Inflammatory macrophage (primary cell): ENCODE measurements around the gene CXCL1.
A peak's percentile ranks its signal among the peaks of the same experiment; 100 is the strongest.

ENCODE experiments used
- DNase-seq, 2 donors: peaks; one replicate each; pipeline ENCODE4 v3.0.0-alpha.2; 2020 to 2022

CXCL1 gene

GRCh38 chr4:73852771-73853170 is 16.4 kb upstream of the CXCL1 start:
- no peak for DNase-seq

DNA sequence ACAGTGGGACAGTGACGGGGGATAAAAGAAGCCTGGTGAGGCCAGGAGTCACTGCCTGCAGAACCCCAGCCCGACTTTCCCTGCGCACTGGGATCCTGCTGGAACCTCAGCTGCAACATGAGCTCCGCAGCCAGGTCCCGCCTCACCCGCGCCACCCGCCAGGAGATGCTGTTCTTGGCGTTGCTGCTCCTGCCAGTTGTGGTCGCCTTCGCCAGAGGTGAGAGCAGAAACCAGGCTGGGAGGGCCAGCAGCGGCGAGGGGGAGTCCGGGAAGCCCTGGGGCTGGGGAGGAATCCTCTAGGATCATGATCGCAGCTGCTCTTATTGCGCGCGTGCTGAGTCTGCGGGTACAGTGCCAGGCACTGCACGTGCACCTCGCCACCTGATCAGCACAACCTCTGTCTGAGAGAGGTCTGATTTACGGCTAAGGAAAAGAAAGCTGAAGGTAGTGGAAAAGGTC is 15.9 kb upstream of the CXCL1 start, which contains the start of gene PF4V1:
Gene PF4V1, plus strand, starts transcription at position 51 of the 459 bp plus-strand sequence. Its CDS starts 67 bp downstream, at position 118.
- DNase-seq: no peak

DNA sequence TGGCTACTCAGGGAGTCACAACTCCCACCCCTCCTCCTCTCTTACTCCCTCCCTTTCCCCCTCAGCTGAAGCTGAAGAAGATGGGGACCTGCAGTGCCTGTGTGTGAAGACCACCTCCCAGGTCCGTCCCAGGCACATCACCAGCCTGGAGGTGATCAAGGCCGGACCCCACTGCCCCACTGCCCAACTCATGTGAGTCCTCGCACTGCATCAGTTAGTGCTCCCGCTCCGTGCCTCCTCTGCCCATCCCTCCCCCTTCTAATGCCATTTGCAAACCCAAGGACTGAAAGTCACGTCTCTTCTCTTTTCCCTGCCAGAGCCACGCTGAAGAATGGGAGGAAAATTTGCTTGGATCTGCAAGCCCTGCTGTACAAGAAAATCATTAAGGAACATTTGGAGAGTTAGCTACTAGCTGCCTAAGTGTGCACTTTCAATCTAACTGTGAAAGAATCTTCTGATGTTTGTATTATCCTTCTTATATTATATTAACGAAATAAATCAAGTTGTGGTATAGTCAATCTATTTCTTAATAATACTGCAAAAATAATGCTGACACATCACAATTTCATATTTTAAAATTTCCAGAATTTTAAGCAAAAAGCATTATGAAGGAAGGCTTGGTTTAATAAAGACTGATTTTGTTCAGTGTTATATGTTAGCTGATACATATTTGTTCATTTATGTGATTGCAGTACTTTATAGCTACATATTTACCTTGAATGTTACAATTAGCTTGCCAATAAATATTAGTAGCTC is 15.3 kb upstream of the CXCL1 start:
- no peak for DNase-seq

- no peak for DNase-seq
These were observed 13.8 kb upstream of the CXCL1 start for GRCh38 chr4:73855406-73855805.

GRCh38 chr4:73856518-73856917 is 12.7 kb upstream of the CXCL1 start:
- DNase-seq: no peak

DNA sequence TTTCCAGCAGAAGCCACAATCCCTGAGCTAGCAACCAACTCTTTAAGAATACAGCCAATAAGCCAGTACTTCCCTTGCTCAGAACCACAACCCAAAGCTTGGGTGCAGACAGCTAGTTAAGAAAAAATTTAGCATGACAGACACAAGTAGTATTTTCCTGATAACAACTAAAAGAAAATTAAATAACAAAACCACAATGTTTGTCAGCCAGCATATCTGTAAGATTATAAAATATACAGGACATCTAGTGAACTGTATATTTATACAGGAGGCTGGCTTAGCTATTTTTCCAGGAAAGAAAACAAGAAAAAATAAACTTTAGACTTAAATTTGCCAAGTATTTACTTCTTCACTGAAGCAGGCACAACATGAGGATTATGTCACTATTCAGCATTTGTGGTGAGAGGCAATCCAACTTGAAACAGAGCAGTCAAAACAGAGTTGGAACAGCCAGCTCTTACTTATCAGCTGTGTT is 9.5 kb upstream of the CXCL1 start:
- no peak for DNase-seq

DNA sequence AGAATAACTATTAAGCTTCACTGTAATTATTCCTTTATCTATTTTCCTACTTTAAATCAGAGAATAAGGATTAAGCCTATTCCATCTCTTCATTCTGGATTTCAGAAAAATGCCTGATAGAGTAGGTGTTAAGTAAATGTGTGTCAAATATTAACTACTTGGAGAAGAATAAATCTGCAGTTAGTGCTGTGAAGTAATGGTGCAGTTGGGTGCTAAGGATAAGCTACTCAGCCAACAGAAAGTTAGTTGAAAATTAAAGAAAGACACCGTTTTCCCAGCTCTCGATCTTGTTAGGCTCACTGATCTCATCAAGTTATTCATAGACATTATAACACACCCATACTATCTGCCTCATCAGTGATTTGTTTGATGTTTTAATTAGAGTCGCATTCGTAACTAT is 9.0 kb upstream of the CXCL1 start:
- DNase-seq: no peak

DNA sequence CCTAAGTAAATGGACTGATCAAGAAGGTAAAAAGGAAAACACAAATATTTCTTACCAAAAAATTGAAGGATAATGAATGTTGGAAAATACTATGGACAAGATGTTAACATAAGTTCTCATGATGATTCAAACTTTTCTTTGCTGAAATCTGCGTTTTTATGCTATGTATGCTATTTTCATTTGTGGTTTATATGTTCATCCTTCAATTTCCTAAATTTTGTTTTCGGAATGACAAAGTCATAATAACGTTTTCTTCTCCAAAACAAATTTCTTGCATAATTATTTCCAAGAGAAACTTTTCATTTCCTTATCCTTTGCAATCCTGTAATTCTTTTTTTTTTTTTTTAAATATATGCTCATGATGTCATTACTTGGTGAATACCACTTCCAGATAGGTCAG is 8.3 kb upstream of the CXCL1 start:
- peak in 1 of 2 donors; percentile 39 for DNase-seq

DNA sequence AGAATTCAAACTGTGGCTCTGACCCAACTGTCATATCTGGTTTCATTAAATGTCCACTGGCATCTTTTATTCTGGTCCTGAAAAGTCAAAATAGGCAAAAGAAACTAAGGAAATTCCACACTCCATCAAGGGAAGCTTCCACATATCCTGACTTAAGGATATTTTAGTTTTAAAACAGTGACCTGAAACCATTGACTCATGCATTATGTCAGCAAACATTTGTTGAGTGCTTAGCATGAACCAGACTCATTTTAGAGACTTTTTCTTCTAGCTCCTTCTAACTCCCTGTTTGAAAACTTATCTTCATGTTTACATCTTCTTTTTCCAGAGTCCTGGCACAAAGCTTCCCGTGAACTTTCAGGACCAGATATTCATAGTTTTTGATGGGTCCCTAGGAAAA is 6.9 kb upstream of the CXCL1 start:
- no peak for DNase-seq

- DNase-seq: no peak
These were observed 4.8 kb upstream of the CXCL1 start for GRCh38 chr4:73864365-73864764.

- DNase-seq: no peak
These were observed 4.2 kb upstream of the CXCL1 start for GRCh38 chr4:73864961-73865360.

DNA sequence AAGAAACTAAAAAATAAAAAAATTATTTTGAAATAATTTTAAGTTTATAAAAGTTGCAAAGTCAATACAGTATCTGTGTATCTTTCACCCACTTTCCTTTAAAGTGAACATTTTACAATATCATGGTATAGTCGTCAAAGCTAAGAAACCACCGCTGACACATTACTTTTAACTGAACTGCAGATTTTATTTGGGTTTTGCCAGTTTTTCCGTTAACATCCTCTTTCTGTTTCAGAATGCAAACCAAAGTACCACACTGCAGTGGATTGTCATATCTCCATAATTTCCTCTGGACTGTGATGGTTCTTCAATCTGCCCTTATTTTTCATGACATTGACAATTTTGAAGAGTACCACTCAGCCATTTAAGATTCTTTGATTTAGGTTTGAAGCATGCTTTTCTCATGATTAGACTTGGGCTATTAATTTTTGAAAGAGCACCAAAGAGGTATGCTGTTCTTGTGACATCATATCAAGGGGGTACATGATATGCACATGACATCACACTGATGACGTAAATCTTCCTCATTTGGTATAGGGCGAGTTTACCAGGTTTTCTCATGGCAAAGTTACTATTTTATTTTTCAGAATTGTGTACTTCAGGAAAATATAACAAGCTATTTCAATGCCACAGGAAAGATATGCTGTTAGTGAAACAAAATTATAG is 3.6 kb upstream of the CXCL1 start:
- DNase-seq: no peak

GRCh38 chr4:73866246-73866645 is 2.9 kb upstream of the CXCL1 start:
- no peak for DNase-seq

DNA sequence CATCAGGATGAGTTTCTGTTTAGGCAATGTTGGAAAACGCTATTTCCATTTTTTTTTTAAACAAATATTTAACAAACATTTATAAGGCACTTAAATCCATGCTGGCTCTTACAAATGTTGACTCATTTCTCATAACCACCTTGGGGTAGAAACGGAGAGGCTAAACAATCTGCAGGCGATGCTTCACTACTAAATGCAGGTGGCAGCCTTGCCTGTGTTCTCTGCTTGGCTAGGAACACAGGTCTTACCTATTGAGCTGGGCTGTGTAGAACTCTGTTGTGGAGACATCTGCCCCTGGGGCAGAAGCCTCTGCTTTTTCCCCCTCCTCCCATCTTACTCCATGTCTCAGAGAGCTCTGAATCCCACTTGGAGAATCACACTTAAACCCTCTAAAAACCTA is 1.4 kb upstream of the CXCL1 start:
- no peak for DNase-seq

- DNase-seq: no peak
These were observed 725 bp upstream of the CXCL1 start for GRCh38 chr4:73868206-73869129.

GRCh38 chr4:73870260-73870659 is 1.1 kb downstream of the CXCL1 start:
- DNase-seq: peak in 1 of 2 donors; percentile 55

- peak in 1 of 2 donors; percentile 42 for DNase-seq
These were observed 1.6 kb downstream of the CXCL1 start for GRCh38 chr4:73870768-73871167.

DNA sequence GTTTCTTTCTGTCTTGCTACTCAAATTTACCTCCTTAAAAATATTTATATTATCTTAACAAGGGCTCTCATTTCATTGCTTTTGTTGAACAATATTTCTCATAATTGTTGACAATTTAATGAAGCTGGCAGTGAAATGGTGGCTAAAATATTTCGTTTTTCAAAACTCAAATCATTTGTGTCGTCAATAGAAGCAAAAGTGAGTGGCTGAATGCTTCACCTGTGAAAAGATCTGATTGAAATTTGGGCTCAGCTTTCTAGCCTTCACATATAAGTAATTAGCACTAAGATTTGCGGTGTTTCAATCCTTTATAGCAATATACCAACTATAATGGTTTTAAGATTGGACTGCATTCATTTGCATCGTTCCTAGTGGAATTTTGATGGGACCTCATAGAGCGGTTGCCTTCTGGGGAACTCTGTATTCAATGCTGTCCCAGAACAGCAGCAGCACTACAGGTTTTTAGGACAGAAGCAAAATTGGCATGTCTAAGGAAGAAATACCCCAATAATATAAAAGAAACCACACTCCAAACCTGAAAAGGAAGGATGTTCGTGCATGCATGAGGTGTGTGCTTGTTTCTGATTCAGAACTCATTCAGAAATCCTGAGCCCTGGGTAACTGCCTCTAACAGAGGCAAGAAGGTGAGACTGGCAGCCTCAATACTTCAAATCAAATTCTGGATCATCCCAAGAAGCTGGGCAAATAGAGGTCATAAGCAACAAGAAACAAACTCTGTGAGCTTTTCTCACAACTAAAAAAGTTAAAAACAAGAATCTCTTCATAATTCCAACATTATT is 2.5 kb downstream of the CXCL1 start:
- no peak for DNase-seq

GRCh38 chr4:73872316-73873108 is 3.3 kb downstream of the CXCL1 start:
- peak; percentile 72 to 85 for DNase-seq

GRCh38 chr4:73874386-73874785 is 5.2 kb downstream of the CXCL1 start:
- peak; percentile 18 to 66 for DNase-seq

DNA sequence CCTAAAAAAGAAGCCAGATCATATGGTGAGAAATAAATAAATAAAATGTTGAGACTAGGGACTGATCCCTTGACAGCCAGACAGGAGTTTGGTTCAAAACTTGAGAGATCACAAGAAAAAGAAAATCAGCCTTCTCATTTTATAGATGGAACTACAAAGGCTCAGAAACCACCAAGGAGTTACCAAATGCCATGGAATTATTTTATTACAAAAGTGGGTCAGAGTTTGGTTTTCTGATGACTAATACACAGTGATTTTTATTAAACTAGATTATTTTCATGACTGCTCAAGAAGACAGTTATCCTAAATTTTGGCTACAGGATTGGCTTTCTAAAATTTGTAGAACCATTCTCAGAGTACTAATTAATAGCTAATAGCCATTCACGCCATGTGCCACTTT is 6.2 kb downstream of the CXCL1 start:
- DNase-seq: no peak
